K562 (cell line): ENCODE measurements around the gene RYK. TPM values are rescaled to one million over a fixed set of nuclear protein-coding genes. Genes with fewer than 3 reads are reported as not detected.
A peak's percentile ranks its signal among the peaks of the same experiment; 100 is the strongest.

Experiments
- CEBPZ ChIP-seq: fragments of 150-350 bp; IDR thresholded peaks from 2 replicates; pipeline ENCODE4 v1.6.1; 2014; ENCODE audit warnings: low read depth, mild to moderate bottlenecking, low read length, borderline replicate concordance
- HDAC2 ChIP-seq: fragments of 450-650 bp; IDR thresholded peaks from 2 replicates; pipeline ENCODE4 v1.6.1; 2016; ENCODE audit warnings: mild to moderate bottlenecking
- HMBOX1 ChIP-seq: sonication (generic); IDR thresholded peaks from 2 replicates; pipeline ENCODE4 v1.6.1; 2016
- HMGXB4 ChIP-seq: sonication (generic); formaldehyde crosslinking; IDR thresholded peaks from 2 replicates; pipeline ENCODE4 v1.8.1; 2023; ENCODE audit warnings: mild to moderate bottlenecking, missing genetic modification reagents
- polyA plus RNA-seq, 8 experiments: library from polyadenylated mRNA; depleted of rRNA in 4 of 8; stranded (reverse) in 5 of 8; unstranded in 3 of 8; fragments of >200 nt; fragmentation: Nextera tagmentation in 2 of 8; fragmentation: Illumina TruSeq in 1 of 8; extraction: Ambion mirVana in 2 of 8; extraction: Trizol in 1 of 8; gene quantifications; 2 replicates each; pipeline versions ENCODE4 v1.2.1 to v1.2.3, GENCODE V29; 2011 to 2014; ENCODE audit warnings: inconsistent platforms in 1 of 8, missing spikeins in 1 of 8
- total RNA-seq, 7 experiments: library from RNA; depleted of rRNA in 6 of 7; stranded (reverse); fragments of >200 nt in 6 of 7; fragmentation: Illumina TruSeq in 2 of 7; extraction: Trizol in 2 of 7; gene quantifications; 2 replicates each; pipeline versions ENCODE4 v1.2.1 to v1.2.3, GENCODE V29; 2011 to 2021; ENCODE audit warnings: low replicate concordance in 1 of 7

RYK gene
- total and polyA plus RNA-seq, 9 of the 15 experiments (the other 6 are each of a cell fraction or from before 2014, with no cell fraction given), result 4.2 to 29.5 (median 16.6) TPM

- TF ChIP-seq CEBPZ (no peak), HMBOX1 (0 out of 2 replicates have a peak, but pooled peaks have one; percentile 27), HMGXB4 (CRISPR knock-in tag) (no peak), HDAC2 (no peak)
- TF ChIP-seq, all 486 proteins: peak for 5
Measured at GRCh38 chr3:134231131-134231530, 19.5 kb downstream of the RYK start (continued).
